Endothelial cell of umbilical vein (primary cell): ENCODE measurements around the gene MT2A.

Experiments used
- EZH2 ChIP-seq: IDR thresholded peaks from 2 replicates; pipeline ENCODE4 v1.6.1; 2012; ENCODE audit warnings: borderline replicate concordance, low read depth, mild to moderate bottlenecking, moderate library complexity, low read length, inconsistent platforms; ENCODE audit not compliant: severe bottlenecking
- JUN ChIP-seq: IDR thresholded peaks from 2 replicates; pipeline ENCODE4 v1.6.1; 2011; ENCODE audit warnings: borderline replicate concordance, low read depth; ENCODE audit not compliant: insufficient read length, insufficient read depth

DNA sequence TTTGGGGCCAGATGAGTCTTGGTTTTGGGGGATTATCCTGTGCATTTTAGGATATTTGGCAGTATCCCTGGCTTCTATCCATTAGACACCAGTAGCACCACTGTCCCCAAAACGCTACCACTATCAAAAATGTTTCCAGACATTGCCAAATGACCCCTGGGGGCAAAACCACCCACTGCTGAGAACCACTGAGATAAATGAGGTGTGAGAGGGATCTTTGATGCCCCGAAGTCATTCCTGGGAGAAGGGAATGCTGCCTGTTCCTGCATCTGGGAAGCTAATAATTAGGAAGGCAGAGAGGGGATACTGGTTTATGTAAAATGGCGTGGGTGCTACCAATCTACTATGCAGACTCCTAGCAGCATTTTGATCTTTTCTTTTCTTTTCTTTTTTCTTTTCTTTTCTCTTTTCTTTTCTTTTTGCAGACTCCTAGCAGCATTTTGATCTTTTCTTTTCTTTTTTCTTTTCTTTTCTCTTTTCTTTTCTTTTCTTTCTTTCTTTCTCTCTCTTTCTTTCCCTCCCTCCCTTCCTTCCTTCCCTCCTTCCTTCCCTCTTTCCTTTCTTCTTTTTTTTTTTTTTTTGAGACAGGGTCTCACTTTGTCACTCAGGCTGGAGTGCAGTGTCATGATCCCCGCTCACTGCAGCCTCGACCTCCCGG lies 27.9 kb upstream of the MT2A start:
- TF ChIP-seq EZH2 (no peak), JUN (no peak)
